Pancreas (tissue), 10 donors: ENCODE results near the gene FAF1. TPM values are rescaled to one million over a fixed set of nuclear protein-coding genes. Genes with fewer than 3 reads are reported as not detected.

Experiments used
- ATAC-seq, 4 donors: fragments of 200-7000 bp; cut with Tn5 transposase; one replicate each; pipeline versions ENCODE4 v1.8.0 to v1.9.1; 2020; ENCODE audit warnings: mild to moderate bottlenecking in 4 of 4, moderate library complexity in 4 of 4
- DNase-seq, 6 donors: peaks; one replicate each; pipeline ENCODE4 v3.0.0-alpha.2; 2020
- FAIRE-seq: peaks from 2 replicates; lab custom pipeline; 2012; peaks lifted over from hg19 to GRCh38; lab: Jason Lieb, UNC
- H3K27ac ChIP-seq, 4 donors: fragments of 200-600 bp; sonication (generic); 1 replicate in 3 of 4; 2 replicates in 1 of 4; pipeline versions ENCODE4 v1.5.0 to v1.8.0; 2020
- H3K27me3 ChIP-seq, 4 donors: fragments of 200-600 bp; one replicate each; pipeline ENCODE4 v1.8.0; 2021
- H3K36me3 ChIP-seq, 3 donors: fragments of 200-600 bp; sonication (generic) in 1 of 3; one replicate each; pipeline versions ENCODE4 v1.5.0 to v1.8.0; 2020 to 2021
- H3K4me1 ChIP-seq, 3 donors: fragments of 200-600 bp; one replicate each; pipeline ENCODE4 v1.8.0; 2021
- H3K4me3 ChIP-seq, 4 donors: fragments of 200-600 bp; sonication (generic) in 2 of 4; one replicate each; pipeline versions ENCODE4 v1.5.0 to v1.8.0; 2020 to 2021
- H3K9me3 ChIP-seq, 4 donors: fragments of 200-600 bp; one replicate each; pipeline ENCODE4 v1.8.0; 2021
- CTCF ChIP-seq, 4 donors: fragments of 200-600 bp; sonication (generic) in 3 of 4; IDR thresholded peaks; one replicate each; pipeline versions ENCODE4 v1.5.0 to v1.8.0; 2021; ENCODE audit warnings: antibody characterized with exemption in 4 of 4
- WGBS, 2 donors: extraction: QIAGEN DNeasy Blood & Tissue Kit; methylation state at CpG; one replicate each; pipeline ENCODE4 v1.1.7; 2013; 5-methylcytosine and 5-hydroxymethylcytosine counted together
- intact Hi-C, 3 donors: fragments of 100-400 bp; cut with DNase I; formaldehyde crosslinking; loops; one replicate each; pipeline versions ENCODE4 v1.11.1 to v1.14.2; 2022
- polyA plus RNA-seq, 2 donors: library from polyadenylated mRNA; stranded (reverse); fragments of 200-250 nt; gene quantifications; one replicate each; pipeline ENCODE4 v1.2.3, GENCODE V29; 2013
- total RNA-seq, 6 donors: library from RNA; stranded (reverse); fragmentation: NEBNext Ultra II Directional in 4 of 6; extraction: Animal tissue kit (Norgen Biotek cat#: 25700) in 4 of 6; gene quantifications; one replicate each; pipeline versions ENCODE4 v1.2.1 to v1.2.4, GENCODE V29; 2021 to 2023
- donor health status: healthy with polysubstance abuse.
- donor health status: DM: no; HTN: no; CAD: no; lungs with moderate emphysema.
- donor health status: DM: no; HTN: no; CAD: no.
- donor health status: control.
- donor health status: control.
- donor health status: Bipolar disorder and iron deficiency.
- donor health status: DM: yes; HTN: yes; CAD: no.
- donor health status: DM: no; HTN: no; CAD: no.
- donor health status: DM: no; HTN: no; CAD: no.
- donor health status: DM: yes; HTN: yes; CAD: no.

FAF1 gene
- total and polyA plus RNA-seq, 8 donors: 13.9 to 46.6 (median 37.6) TPM

GRCh38 chr1:50659107-50659662 is 300.9 kb downstream of the FAF1 start:
- ATAC-seq (no peak), FAIRE-seq (no peak), DNase-seq (no peak)
- WGBS, 2 donors: 91 to 94% methylated on average over 2 of the region's 2 CpGs
- Histone ChIP-seq H3K4me1 (no peaks in the 10 kb centered on the region), H3K36me3 (no peaks in the 10 kb centered on the region), H3K4me3 (no peak overlapping the region), H3K9me3 (no peaks in the 10 kb centered on the region), H3K27me3 (no peaks in the 10 kb centered on the region), H3K27ac (no peak overlapping the region)
- no peak for TF ChIP-seq CTCF (IDR thresholded peaks at IDR 0.05)
- intact Hi-C loops: no loop called here

- intact Hi-C loops: no loop called here
- no peak for ATAC-seq
- 83 to 87% methylated on average over 2 of the region's 2 CpGs for WGBS, 2 donors
- Histone ChIP-seq H3K27ac (no peak overlapping the region), H3K9me3 (no peaks in the 10 kb centered on the region), H3K36me3 (no peaks in the 10 kb centered on the region), H3K27me3 (no peaks in the 10 kb centered on the region), H3K4me3 (no peak overlapping the region), H3K4me1 (no peaks in the 10 kb centered on the region)
- no peak for TF ChIP-seq CTCF (IDR thresholded peaks at IDR 0.05)
- no peak for DNase-seq
- FAIRE-seq: peak; percentile 32
These were observed 301.5 kb downstream of the FAF1 start for GRCh38 chr1:50658459-50659076.

- 91 to 96% methylated on average over 3 of the region's 3 CpGs for WGBS, 2 donors
- no peaks in the 10 kb centered on the region for H3K36me3 ChIP-seq
- TF ChIP-seq CTCF (IDR thresholded peaks at IDR 0.05): no peak
- intact Hi-C loops: no loop called here
- no peak for ATAC-seq
- FAIRE-seq: no peak
- no peaks in the 10 kb centered on the region for H3K9me3 ChIP-seq
- no peaks in the 10 kb centered on the region for H3K27me3 ChIP-seq
- H3K4me1 ChIP-seq: no peaks in the 10 kb centered on the region
- no peak overlapping the region for H3K27ac ChIP-seq
- DNase-seq: no peak
- no peak overlapping the region for H3K4me3 ChIP-seq
These were observed 303.1 kb downstream of the FAF1 start for GRCh38 chr1:50656931-50657330.

- peaks cover 0 to 13% (median 0%) of the 10 kb centered on the region in 3 donors for H3K4me1 ChIP-seq
- no peaks in the 10 kb centered on the region for H3K36me3 ChIP-seq
- DNase-seq (no peak), FAIRE-seq (no peak), ATAC-seq (peak; percentile 45 to 84 (median 73))
- WGBS, 2 donors: 35 to 48% methylated on average over 3 of the region's 3 CpGs
- no peaks in the 10 kb centered on the region for H3K9me3 ChIP-seq
- H3K27me3 ChIP-seq: no peaks in the 10 kb centered on the region
- peak overlapping the region in 1 of 4 donors; percentile 10 for H3K27ac ChIP-seq
- TF ChIP-seq CTCF (IDR thresholded peaks at IDR 0.05): no peak
- intact Hi-C loops: no loop called here
- no peak overlapping the region for H3K4me3 ChIP-seq
These were observed 308.4 kb downstream of the FAF1 start for GRCh38 chr1:50651476-50652263.
